HG03457 (cell line): ENCODE results near the gene SMCHD1.
"Not testable (repeated sequence)": the region's sequence is repeated elsewhere in the genome, so short reads cannot be mapped to it uniquely, and the experiment has no call there.

Experiments
- ATAC-seq: cut with Tn5 transposase; IDR thresholded peaks from one replicate; pipeline ENCODE4 v1.9.1; 2021; ENCODE audit warnings: moderate number of reproducible peaks; ENCODE audit not compliant: unreplicated experiment

The SMCHD1 gene

GRCh38 chr18:2656981-2657512 lies 1.5 kb downstream of the SMCHD1 start:
- ATAC-seq: no peak

- no peak for ATAC-seq
These were observed 2.4 kb downstream of the SMCHD1 start for GRCh38 chr18:2657788-2658458.

- ATAC-seq: not testable (repeated sequence)
These were observed 5.3 kb downstream of the SMCHD1 start for GRCh38 chr18:2660849-2661248.

- not testable (repeated sequence) for ATAC-seq
These were observed 6.8 kb downstream of the SMCHD1 start for GRCh38 chr18:2662288-2662687.

GRCh38 chr18:2662990-2663389 lies 7.5 kb downstream of the SMCHD1 start:
- no peak for ATAC-seq

GRCh38 chr18:2672410-2672809 lies 16.9 kb downstream of the SMCHD1 start:
- no peak for ATAC-seq

- no peak for ATAC-seq
These were observed 17.3 kb downstream of the SMCHD1 start for GRCh38 chr18:2672872-2673271.

GRCh38 chr18:2678933-2679332 lies 23.4 kb downstream of the SMCHD1 start:
- ATAC-seq: not testable (repeated sequence)

- no peak for ATAC-seq
These were observed 24.8 kb downstream of the SMCHD1 start for GRCh38 chr18:2680216-2680792.

- ATAC-seq: no peak
These were observed 26.6 kb downstream of the SMCHD1 start for GRCh38 chr18:2681993-2682603.

- no peak for ATAC-seq
These were observed 27.5 kb downstream of the SMCHD1 start for GRCh38 chr18:2683055-2683454.

GRCh38 chr18:2686349-2686968 lies 30.9 kb downstream of the SMCHD1 start:
- no peak for ATAC-seq

- ATAC-seq: no peak
These were observed 32.0 kb downstream of the SMCHD1 start for GRCh38 chr18:2687390-2688001.

GRCh38 chr18:2692508-2692907 lies 37.0 kb downstream of the SMCHD1 start:
- ATAC-seq: no peak

- no peak for ATAC-seq
These were observed 41.7 kb downstream of the SMCHD1 start for GRCh38 chr18:2697184-2697583.

GRCh38 chr18:2699001-2699400 lies 43.5 kb downstream of the SMCHD1 start:
- ATAC-seq: no peak

- ATAC-seq: no peak
These were observed 49.0 kb downstream of the SMCHD1 start for GRCh38 chr18:2704541-2704940.

GRCh38 chr18:2706903-2707302 lies 51.4 kb downstream of the SMCHD1 start:
- no peak for ATAC-seq

GRCh38 chr18:2707551-2708168 lies 52.1 kb downstream of the SMCHD1 start:
- no peak for ATAC-seq

GRCh38 chr18:2709316-2709715 lies 53.8 kb downstream of the SMCHD1 start:
- no peak for ATAC-seq

- no peak for ATAC-seq
These were observed 58.6 kb downstream of the SMCHD1 start for GRCh38 chr18:2714140-2714539.
